SW480 (cell line): ENCODE results near the gene SRGAP2.
"Not testable (repeated sequence)": the region's sequence is repeated elsewhere in the genome, so short reads cannot be mapped to it uniquely, and the experiment has no call there.

ENCODE experiments used
- DNase-seq: peaks from one replicate; pipeline ENCODE4 v3.0.0-alpha.2; 2016; ENCODE audit warnings: low spot score

SRGAP2 gene

DNA sequence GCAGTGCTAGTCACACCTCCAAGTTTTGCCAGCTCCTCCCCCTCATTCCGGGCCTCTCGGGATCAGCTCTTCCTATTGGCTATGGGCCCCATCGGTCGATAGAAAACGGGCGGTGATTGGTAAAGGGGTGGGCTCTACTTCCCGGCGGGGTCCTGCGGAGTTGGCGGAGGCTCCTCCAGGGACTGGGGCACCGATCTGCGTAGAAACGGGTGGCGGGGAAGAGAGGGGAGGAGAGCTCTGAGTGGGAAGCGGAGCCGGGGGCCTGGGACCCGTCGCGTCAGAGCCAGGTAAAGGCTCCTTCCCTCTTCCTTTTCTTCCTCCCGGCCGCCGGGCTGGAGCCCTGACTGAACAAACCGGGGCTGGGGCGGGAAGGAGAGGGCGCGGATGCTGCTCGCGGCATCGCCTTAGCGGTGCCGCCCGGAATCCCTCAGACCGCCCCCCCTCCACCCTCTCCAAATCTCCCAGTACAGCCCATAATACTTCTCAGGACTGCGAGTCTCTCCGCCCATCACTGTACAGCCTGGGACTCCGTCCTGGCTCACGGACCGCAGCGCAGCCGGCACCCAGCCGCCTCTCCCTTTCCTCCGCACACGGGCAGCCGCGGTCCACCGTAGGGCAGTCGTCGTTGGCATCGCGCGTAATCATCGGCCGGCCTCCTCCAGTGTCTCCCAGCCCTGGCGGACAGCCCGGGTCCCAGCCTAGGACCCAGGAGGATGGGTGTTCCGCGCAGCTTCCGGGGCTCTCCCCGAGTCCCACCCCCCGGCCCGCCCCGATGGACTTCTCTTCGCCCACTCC, at the start of gene SRGAP2:
Gene SRGAP2, plus strand, starts transcription at position 178 of the 795 bp plus-strand sequence. CDS start 2,430 bp downstream, outside the sequence.
- peak; percentile 5 for DNase-seq

DNA sequence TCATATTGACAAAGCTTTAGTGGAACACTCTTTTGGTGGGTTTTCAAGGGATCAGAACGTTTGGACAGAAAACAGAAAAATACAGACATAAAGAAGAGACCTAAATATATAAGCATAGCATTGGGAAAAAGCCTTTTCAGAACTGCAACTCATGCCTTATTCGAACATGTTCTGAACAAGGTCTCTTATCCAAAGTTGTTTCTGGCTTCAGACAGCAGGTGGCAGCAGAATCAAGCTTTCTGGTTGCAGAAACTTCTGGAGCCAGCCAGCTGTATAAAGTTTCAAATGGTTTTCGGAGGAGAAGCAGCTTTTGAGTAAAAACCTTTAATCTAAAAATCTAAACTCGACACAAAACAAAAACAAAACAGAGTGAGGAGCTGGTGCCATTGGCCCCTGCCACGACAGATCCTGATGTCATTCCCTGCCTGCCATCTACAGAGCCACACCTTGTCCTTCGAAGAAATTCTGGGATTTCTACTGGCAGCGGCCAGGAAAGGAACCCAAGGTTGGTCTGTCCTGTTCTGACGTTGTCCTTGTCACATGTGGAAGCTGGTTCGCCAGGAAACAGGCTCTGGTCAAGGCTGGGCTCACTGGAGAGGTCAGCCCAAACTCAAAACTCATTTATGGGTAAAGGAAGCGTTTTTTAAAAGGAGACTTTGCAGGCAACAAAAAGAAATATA, 35.9 kb upstream of the SRGAP2 start:
- not testable (repeated sequence) for DNase-seq

DNA sequence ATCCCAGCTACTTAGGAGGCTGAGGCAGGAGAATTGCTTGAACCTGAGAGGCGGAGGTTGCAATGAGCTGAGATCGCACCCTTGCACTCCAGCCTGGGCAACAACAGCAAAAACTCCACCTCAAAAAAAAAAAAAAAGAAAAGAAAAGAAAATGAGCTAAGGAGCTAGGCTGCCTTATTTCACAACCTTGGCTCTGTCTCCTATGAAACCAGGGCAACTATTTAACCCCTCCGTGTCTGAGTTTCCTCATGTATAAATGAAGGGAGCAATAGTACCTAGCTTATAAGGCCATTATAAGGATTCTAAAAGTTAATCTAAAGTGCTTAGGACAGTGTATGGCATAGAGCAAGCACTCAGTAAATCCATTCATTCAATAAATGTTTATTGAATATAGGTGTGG, 33.5 kb upstream of the SRGAP2 start:
- DNase-seq: not testable (repeated sequence)

GRCh38 chr1:206173110-206173719, 30.1 kb upstream of the SRGAP2 start:
- not testable (repeated sequence) for DNase-seq

DNA sequence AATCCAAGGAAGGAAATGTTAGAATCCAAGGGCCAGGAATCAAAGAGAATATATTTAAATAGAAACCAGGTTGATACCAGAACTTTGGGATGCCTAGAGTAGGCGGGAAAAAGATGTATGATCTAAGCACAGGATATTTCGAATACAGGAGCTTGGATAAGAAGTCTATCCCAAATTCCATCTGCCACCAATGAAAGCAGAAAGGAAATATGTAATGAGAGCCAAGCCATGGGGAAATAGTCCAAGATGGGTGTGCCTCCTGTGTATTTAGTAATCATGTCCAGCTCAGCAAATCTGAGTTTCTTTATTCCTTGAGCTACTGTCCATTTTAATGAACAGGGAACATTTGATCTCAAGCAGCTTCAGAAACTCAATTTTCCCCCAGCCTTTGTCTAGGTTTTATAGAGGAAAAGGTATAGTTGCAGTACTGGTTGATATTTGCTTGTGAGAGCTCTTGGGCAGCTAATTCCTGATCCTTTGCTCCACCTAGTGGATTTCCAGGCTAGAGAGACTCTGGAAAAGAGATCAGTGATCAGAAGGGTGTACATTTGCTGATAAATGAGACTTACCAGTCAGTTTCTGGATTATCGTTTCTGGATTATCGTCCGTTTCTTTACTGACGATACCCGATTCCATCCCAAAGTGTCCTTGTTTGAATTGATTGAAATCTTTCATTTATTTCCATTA, 29.0 kb upstream of the SRGAP2 start:
- DNase-seq: not testable (repeated sequence)

DNA sequence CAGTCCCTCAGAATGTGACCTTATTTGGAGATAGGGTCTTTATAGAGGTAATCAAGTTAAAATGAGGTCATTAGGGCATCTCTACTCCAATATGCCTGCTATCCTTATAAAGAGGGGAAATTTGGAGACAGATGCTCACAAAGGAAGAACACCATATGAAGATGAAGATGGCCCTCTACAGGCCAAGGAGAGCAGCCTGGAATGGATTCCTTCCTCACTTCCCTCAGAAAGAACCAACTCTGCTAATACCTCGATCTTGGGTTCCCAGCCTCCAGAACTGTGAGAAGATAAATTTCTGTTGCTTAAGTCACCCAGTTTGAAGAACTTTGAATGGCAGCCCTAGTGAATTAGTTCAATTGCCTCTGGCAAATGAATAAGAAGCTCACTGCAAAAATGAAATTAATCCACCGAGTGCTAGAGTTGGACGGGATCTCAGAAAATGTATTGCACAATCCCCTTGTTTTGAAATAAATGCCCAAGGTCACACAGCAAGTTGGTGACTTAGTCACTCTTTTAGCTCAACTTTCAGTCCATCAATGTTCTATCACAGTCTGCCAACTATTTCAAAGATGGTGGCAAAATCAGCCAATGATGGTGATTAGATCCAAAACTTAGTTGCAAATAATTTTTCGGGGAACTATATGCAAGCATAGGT, 27.8 kb upstream of the SRGAP2 start:
- not testable (repeated sequence) for DNase-seq

- DNase-seq: not testable (repeated sequence)
Observed at GRCh38 chr1:206176114-206176502, 27.2 kb upstream of the SRGAP2 start.

- DNase-seq: not testable (repeated sequence)
Observed at GRCh38 chr1:206178061-206178989, 25.0 kb upstream of the SRGAP2 start.

DNA sequence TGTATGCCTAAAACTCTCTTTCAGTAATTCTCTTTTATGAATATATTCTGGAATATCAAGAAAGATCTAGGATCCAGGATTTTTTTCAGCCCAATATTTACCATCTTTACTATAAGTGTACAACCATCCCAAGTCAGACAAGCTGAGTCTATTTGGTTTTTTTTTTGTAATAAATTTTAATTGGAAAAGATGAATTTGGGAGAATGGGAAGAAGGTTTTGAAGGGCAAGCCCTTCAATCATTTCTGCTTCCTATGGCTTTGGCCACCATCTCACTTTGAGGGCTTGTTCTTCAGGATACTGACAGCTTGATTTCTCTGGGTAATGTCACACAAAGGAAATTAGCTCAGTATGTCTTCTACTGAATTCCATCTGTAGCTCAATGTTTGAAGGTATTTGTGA, 23.7 kb upstream of the SRGAP2 start:
- not testable (repeated sequence) for DNase-seq

DNA sequence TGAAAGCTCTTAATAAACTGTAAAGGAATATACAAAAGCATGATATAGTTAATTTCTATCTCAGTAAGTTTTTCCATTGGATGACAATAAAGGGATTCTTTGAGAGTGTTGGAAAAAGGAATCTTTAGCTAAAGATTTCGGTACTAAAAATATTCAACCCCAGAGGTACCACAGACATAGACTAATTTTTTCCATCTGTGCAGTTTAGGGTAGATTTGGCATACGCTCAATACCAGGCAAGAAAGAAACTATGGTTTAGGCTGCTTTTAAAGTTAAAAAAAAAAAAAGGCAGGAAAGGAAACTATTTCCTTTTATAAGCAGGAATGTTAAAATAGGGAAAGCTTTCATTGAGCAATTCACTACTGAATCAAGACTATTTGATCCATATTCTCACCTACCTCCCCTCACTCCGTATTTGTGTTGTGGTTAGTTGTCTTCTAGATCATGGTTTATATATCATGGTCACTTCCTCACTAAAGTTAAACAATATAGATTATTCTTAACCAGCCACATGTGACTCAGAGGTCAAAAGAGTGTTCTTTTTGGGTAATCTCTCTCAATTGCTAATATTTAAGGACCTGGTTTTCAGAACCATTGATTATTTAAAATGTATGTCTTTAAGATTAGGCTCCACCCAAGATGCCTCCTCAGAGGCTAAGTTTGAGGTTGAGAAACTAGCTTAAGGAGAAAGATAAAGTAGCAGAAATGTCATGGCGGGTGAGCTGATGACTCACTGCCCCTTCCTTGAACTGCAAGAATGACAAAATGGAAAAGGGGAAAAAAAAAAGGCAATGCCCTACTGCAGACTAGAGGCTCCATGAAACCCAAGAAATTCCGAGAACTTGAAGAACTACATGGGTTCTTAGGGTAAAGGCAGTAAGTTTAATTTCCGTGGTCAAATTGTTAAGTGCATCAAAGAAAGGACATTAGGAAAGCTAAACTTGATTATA, 20.7 kb upstream of the SRGAP2 start:
- not testable (repeated sequence) for DNase-seq

DNA sequence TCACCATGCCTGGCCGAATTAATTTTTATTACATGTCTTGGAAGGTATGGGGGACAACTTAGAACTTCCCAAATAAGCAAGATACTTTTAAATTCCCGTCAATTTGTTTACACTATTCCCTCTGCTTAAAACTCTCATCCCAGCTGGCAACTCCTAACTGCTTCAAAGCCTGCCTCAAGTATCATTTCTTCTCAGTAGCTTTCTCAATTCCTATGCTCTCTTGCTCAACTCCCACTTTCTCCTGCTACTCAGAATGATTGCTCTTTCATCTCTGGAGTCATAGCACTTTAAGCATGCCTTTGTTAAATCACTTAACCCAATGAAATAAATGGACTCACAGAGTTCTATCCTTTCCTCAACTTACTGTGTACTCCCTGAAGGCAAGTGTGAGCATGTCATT, 19.6 kb upstream of the SRGAP2 start:
- DNase-seq: not testable (repeated sequence)

DNA sequence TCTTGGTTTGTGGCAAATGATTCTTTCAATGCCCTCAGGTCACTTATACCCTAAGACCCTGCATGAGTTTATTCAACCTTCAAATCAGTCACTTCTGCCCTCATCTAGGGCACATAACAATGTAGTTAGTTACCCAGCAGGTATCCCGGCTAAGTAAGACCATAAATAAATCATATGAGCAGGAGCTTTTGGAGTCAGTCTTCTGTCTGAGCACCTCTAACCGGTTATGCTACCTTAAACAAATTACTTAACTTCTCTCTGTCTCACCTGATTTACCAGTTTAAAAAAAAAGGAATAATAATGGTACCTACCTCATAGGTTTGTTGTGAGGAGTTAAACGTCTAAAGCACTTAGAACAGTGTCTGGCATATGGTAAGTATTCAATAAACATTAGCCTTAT, 17.6 kb upstream of the SRGAP2 start:
- DNase-seq: not testable (repeated sequence)

DNA sequence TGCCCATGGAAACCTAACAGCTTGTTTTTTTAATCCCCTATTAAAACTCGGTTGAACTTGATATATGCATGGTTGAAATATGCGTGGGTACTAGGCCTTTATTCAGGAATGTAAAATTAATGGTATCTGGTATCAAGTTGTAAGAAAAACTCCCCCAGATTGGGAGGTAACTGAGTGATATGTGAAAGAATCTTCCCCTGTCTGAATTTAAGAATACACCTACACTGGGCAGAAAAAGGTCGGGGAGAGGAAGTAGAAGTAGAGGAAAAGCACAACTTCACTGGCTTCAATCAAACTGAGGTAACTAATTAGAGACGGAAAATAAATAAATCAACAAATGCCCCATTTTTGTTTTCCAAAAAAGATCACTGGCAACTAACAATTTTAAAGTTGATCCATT, 16.5 kb upstream of the SRGAP2 start:
- not testable (repeated sequence) for DNase-seq

DNA sequence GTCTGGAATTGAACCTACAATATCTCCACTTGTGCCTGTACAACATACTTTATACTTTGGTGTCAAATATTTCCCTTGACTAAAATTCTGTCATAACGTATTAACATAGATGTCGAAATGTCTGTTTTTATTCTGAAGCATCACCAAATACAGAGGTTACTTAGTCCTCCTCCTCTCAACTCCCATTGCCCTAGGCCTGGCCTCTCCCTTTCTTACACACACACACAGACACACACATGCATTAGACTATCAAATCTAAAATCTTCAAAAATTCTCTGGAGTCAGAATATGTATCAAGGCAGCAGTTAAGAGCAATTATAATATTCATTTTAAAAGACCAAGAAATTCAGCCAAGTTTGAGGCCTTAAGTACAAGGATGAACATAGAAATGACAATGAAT, 8.2 kb upstream of the SRGAP2 start:
- DNase-seq: not testable (repeated sequence)

GRCh38 chr1:206196748-206197424, 6.5 kb upstream of the SRGAP2 start:
- not testable (repeated sequence) for DNase-seq

DNA sequence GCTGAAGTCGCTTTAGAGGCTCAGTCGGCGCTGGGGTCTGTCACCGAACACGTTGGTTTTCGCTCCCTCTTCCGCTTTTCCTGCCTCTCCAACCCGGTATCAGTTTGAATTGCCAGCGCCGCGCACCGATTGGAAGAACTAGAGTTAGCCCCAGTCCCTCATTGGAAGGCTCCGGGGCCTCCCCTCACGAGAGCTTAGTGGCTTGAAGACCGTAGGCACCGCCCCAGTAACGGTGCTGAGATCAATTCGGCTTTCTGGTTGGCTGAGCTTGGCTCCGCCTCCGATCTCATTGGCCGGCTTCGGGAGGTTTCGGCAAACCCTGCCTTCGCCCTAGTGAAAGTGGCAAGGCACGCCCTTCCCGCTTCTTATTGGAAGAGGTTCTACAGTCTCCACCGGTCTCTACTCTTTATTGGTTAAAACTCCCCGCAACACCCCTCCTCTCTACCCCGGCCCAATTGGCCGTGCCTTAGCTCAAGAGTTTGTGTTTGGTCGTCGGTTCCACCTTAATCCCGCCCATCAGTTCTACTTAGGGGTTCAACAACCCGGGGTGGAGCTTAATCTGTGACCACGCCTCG, 465 bp upstream of the SRGAP2 start, which contains the start of gene FAM72A:
Gene FAM72A, minus strand, starts transcription at position 51 of the 575 bp plus-strand sequence. CDS start 814 bp downstream, outside the sequence.
- peak; percentile 99 for DNase-seq

DNA sequence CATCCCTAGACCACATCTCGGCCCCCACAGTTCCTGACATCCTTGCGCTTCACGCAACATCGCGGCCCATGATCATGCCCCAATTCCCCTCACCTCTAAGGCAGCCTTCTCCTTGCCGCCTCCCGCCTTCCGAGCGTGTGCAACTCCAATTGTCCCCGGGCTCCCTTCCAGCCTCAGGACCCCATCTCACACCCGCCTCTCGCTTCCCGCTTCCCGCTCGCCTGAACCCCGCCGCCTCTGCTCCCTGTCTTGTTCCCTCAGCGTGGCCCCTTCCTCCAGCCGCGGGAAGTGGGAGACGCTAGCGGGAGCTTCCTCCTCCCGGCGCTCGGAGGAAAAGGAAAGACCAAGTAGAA, 794 bp downstream of the SRGAP2 start:
- not testable (repeated sequence) for DNase-seq

DNA sequence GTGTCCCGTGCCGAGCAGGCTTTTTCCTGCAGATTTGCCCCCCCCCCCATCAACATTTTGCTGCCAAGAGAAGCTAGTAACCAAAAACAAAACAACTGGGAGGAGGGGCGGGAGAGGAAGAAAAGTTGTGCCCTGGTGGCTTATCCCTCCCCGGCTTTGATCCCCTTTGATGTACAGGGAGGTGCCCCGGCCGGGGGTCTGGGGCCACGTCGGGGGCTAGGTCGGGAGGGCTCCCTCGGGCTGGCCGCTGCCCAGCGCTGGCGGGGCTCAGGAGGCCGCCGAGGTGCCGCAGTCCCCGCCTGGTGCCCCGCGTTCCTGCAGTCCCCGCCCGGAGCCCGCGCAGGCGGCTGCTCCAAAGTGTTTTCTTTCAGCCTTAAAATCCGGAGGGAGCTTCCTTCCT, 1.5 kb downstream of the SRGAP2 start:
- DNase-seq: peak; percentile 0
